DMS153 treated with DMSO at 0.1 percent for 48 hours (cell line): ENCODE measurements around the gene DPY30.
"Not testable (repeated sequence)": the region's sequence is repeated elsewhere in the genome, so short reads cannot be mapped to it uniquely, and the experiment has no call there.

ENCODE experiments used
- DNase-seq: peaks from one replicate; lab custom pipeline; 2025; ENCODE audit not compliant: unreplicated experiment; lab: John Stamatoyannopoulos, UW

DPY30 gene

DNA sequence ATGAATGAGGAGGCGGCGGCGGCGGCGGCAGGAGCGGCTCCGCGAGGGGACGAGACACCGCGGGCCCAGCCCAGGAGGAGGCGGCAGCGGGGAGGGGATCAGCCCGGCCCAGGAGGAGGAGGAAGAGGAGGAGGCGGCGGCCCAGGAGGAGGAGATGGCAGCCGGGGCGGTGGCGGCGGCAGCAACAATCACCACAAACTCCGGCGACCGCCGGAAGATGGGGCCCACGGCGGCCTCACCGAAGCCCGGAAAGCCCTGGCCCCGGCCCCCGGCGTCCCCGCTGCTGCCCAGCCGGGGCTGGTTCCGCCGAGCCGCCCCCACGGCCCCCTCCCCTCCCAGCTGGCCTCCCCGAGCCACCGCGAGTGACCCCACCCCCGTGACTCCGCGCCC, 29.3 kb downstream of the DPY30 start:
- not testable (repeated sequence) for DNase-seq

- no peak for DNase-seq
Measured at GRCh38 chr2:32009516-32010256, 29.9 kb downstream of the DPY30 start.

DNA sequence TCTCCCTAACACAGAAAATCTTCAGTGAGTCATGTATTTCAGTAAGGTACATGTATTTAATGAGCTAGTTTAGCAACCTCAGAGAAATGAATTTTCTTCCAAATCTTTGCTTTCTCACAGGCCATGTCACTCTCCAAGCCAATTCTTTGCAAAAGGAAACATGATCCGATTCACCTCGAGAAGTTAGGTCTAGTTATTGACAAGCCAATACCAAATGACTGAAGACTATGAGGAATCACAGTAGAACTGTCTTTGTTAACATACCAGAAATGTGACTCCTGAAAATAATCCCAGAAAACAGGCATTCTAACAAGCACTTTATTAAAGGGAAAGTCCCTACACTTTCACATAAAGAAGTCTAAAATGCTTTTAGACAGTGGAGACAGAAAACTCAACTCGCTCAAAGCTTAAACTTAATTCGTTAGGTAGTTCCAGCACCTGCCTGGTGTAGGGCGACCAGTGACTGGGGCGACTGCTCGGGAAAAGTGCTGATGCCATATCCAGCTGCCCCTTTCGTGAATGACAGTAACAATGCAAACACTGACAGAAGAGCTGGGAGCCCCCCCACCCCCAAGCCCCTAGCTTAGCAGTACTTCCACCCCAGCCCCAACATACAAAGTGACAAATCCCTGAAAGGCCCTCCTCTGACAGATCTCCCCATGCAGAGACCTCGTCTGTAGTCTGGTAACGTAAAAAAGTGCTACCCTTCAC, 30.6 kb downstream of the DPY30 start:
- DNase-seq: no peak

DNA sequence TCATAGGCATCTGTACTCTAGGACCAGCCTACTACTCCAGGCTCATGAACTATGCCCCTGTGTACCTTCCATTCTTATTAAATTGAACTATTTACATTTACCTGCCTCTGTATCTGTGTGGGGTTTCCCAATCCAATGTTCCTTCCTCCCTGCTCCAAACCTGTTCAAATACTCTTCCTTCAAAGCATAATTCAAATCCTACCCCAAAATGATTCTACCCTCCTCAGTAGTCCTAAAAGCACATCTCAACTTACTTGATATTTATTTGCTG, 32.5 kb downstream of the DPY30 start:
- no peak for DNase-seq

DNA sequence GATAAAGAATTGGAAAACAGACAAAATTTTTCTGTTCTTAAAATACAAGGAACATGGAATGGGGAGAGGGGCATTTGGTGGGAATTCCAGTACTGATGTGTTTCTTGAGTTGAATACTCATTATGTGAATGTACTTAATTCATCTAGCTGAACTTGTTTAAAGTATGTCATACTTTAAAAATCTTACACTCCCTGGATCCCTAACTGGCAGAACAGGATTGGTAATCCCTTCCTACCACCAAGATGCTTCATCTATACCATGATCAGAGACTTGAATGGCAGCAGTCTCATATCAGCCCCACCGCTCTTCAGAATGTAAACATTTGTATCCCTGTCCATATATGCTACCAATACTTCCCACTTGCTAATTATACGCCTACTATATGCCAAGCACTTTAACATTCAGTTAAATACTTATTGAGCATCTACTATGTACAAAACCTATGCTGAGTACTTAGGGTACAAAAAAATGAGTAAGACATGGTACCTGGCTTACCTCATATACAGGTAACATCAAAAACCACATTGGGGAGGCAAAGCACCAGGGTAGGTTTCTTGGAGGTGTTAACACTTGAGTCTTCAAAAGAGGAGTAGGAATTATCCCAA, 34.1 kb downstream of the DPY30 start:
- DNase-seq: no peak

DNA sequence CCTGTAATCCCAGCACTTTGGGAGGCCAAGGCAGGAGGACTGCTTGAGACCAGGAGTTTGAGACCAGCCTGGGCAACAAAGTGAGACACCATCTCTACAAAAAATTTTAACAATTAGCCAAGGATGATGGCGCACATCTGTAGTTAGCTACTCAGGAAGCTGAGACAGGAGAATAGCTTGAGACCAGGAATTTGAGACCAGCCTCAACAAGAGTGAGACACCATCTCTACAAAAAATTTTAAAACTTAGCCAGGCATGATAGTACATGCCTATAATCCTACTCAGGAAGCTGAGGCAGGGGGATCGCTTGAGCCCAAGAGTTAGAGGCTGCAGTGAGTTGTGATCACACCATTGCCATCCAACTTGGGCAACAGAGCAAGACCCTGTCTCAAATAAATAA, 35.8 kb downstream of the DPY30 start:
- no peak for DNase-seq

DNA sequence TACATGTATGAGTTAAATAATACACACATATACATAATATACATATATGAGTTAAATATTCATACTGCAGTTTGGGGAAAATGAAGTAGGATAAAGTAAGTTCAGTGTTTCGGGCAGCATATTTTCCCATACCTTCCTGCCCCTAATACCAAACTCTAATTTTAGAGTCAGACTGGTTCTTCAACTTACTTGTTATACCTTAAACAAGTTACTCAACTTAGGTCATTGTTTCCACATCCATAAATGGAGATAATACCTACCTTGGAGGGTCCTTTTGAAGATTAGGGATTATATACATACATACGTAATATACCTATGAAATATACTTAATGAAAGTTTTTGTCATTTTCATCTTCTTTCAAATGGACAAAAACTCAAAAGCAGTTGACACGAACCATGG, 37.2 kb downstream of the DPY30 start:
- no peak for DNase-seq

DNA sequence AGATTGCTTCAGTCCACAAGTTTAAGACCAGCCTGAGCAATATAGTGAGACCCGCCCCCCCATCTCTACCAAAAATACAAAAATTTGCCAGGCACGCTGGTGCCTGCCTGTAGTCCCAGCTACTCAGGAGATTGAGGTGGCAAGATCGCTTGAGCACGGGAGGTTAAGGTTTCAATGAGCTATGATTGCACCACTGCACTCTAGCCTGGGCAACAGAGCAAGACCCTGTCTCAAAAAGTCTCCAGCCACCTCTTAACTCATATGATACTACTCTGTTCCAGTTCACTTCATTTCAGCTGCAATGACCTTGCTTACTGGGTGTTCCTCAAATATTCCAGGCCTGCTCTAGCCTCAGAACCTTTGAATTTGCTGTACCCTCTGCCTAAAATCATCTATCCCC, 40.2 kb downstream of the DPY30 start:
- no peak for DNase-seq

- no peak for DNase-seq
Measured at GRCh38 chr2:31998731-31999383, 40.7 kb downstream of the DPY30 start.

GRCh38 chr2:31997653-31998052, 42.0 kb downstream of the DPY30 start:
- DNase-seq: no peak

GRCh38 chr2:31996571-31997150, 42.9 kb downstream of the DPY30 start:
- DNase-seq: no peak

- DNase-seq: no peak
Measured at GRCh38 chr2:31992934-31993333, 46.7 kb downstream of the DPY30 start.

DNA sequence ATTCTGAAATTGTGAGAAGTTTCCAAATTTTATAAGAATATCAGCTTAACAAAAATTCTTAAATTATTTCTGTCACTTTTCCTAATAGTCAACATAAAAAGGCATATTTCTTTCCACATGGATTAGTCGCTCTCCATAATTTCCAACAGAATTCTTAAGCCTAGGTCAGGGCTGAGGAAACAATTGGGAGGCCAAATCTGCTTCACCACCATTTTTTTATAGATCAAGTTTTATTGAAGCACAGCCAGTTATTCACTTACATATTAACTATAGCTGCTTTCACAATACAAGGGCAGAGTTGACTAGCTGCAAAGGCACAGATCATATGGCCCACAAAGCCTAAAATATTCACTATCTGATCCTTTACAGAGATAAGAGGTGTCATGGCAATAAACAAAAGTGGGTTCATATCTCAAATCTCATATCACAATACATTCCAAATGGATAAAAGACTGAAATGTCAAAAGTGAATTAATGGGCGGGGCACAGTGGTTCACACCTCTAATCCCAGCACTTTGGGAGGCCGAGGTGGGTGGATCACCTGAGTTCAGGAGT, 47.5 kb downstream of the DPY30 start:
- DNase-seq: no peak

DNA sequence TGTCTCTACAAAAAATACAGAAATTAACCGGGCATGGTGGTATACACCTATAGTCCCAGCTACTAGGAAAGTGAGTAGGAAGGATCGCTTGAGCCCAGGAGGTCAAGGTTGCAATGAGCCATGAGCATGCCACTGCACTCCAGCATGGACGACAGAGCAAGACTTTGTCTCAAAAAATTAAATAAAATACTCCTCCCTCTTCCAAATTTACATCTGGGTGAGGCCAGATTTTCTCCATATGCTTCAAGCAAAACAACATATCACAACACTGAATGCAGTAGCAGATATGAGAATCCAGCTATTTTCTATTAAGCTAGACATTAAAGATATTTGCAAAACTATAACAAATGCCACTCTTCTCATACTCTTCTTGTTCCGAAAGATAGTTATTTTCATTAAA, 49.7 kb downstream of the DPY30 start:
- no peak for DNase-seq

- no peak for DNase-seq
Measured at GRCh38 chr2:31987454-31988220, 52.0 kb downstream of the DPY30 start.

GRCh38 chr2:31986906-31987305, 52.7 kb downstream of the DPY30 start:
- DNase-seq: no peak

DNA sequence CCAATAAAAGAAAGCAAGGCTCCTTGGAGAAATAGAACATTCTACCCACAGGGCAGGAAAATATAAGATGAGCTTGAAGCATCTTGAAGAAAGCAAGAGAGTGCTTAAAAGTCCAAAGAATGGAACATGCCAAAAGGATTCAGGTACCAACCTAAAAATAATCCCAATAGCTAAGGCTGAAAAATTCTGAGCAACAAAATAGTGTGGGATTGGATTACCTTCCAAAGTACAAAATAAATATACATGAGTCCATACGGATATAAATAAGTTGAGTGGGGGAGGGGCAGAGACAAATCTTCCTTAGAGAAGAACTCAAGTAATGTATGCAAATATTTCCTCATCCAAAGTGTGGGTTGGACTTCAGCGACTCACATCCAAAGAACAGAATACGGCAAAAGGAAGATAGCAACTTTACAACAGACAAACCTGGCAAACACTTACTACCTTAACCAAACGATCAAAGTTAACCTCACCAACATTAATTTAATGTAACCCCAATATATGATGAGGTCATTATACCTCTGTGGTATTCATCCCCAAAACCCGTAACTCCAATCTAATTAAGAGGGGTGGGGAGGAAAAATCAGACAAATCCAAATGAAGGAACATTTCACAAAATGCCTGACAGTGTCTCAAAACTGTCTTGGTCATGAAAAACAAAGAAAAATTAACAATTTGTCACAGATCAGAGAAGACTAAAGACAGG, 55.7 kb downstream of the DPY30 start:
- DNase-seq: no peak

DNA sequence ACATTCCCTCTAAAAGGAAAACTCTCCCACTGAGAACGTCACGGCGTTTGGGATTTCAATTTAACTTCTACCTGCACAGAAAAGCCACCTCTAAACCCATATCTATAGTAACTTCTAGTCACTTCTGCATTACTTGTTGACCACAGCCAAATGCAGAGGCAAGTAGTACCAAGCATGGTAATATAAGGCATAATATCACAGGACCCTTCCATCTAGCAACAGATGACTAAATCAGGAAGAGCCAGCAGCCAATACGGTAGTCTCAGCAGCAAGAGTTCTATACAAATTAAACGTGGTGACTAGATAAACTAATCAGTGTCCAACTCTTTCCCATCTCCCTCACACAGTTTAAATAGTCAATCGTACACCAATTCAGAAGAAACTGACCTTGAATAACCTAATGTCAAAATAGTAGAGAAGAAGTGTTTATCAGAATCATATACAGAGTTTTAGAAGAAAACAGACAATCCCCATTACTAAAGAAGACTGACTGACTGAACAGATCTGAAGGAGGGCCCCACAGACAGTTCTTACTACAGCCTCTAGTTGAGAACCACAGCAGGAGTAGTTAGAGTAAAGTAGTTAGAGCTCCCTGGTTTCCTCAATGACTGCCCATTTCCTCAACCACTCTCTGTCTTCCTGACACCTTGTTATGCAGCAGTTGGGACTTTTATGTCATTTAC, 58.8 kb downstream of the DPY30 start:
- no peak for DNase-seq

GRCh38 chr2:31979956-31980355, 59.6 kb downstream of the DPY30 start:
- no peak for DNase-seq
